HepG2 (cell line): ENCODE data around the gene TEX19. TPM values are rescaled to one million over a fixed set of nuclear protein-coding genes. Genes with fewer than 3 reads are reported as not detected.

Experiments used
- ATAC-seq: fragments of 200-7000 bp; cut with Tn5 transposase; 3 replicates; pipeline ENCODE4 v1.9.1; 2020; ENCODE audit warnings: mild to moderate bottlenecking, moderate library complexity
- BruUV-seq: library from RNA; stranded (reverse); fragments of 400-500 nt; replicated peaks from 2 replicates; lab custom pipeline; 2021; lab: Mats Ljungman, UMichigan
- CTCF ChIA-PET: fragments of 300-600 bp; formaldehyde crosslinking; extraction: SDS; loops from one replicate; lab custom pipeline; 2021; ENCODE audit warnings: low total read pairs, inconsistent platforms, low intra/inter-chr PET ratio; lab: Yijun Ruan, JAX
- POLR2A ChIA-PET: fragments of 350-600 bp; sonication (Branson Sonifier 250); formaldehyde crosslinking; loops from one replicate; lab custom pipeline; 2020; ENCODE audit warnings: antibody characterized with exemption, inconsistent platforms; lab: Yijun Ruan, JAX
- DNase-seq: peaks from one replicate; pipeline ENCODE4 v3.0.0-alpha.2; 2015; ENCODE audit warnings: low spot score
- FAIRE-seq: peaks from 3 replicates; lab custom pipeline; 2011; peaks lifted over from hg19 to GRCh38; lab: Jason Lieb, UNC
- H2AFZ ChIP-seq: one replicate; pipeline ENCODE4 v1.6.1; 2011; ENCODE audit warnings: low read length, inconsistent platforms
- H3K27ac ChIP-seq: fragments of 300-600 bp; 3 replicates; pipeline ENCODE4 v1.8.0; 2011; ENCODE audit warnings: mixed run types, mild to moderate bottlenecking, mixed read lengths, low read length, inconsistent platforms; ENCODE audit not compliant: insufficient read depth; ENCODE audit errors: extremely low read length
- H3K27me3 ChIP-seq, 2 experiments: fragments of 200-600 bp in 1 of 2; 2 replicates in 1 of 2; 3 replicates in 1 of 2; pipeline versions ENCODE4 v1.6.0 to v1.8.0; 2011; ENCODE audit warnings: low read length in 2 of 2, mild to moderate bottlenecking in 2 of 2, moderate library complexity in 2 of 2, inconsistent platforms in 1 of 2; ENCODE audit not compliant: insufficient read depth in 2 of 2, control insufficient read depth in 1 of 2
- H3K36me3 ChIP-seq, 2 experiments: fragments of 200-600 bp in 1 of 2; replicated peaks in 1 of 2; 2 replicates in 1 of 2; 3 replicates in 1 of 2; pipeline versions ENCODE4 v1.5.1 to v1.8.0; 2011; ENCODE audit warnings: low read length in 2 of 2, inconsistent platforms in 1 of 2; ENCODE audit not compliant: insufficient read depth in 2 of 2, control insufficient read depth in 1 of 2
- H3K4me1 ChIP-seq: 2 replicates; pipeline ENCODE4 v1.5.1; 2012; ENCODE audit warnings: low read length, inconsistent platforms; ENCODE audit not compliant: insufficient read depth
- H3K4me2 ChIP-seq: 2 replicates; pipeline ENCODE4 v1.6.0; 2011; ENCODE audit warnings: low read depth, low read length, inconsistent platforms
- H3K4me3 ChIP-seq, 3 experiments: fragments of 200-600 bp in 1 of 3; sonication (generic), shearing (Covaris generic) in 1 of 3; replicated peaks in 1 of 3; 2 replicates each; pipeline ENCODE4 v1.5.1; 2011 to 2016; ENCODE audit warnings: low read length in 3 of 3, inconsistent platforms in 2 of 3, low read depth in 2 of 3, mild to moderate bottlenecking in 2 of 3, control low read depth in 1 of 3, mixed read lengths in 1 of 3; ENCODE audit not compliant: insufficient read depth in 1 of 3
- H3K79me2 ChIP-seq: one replicate; pipeline ENCODE4 v1.6.1; 2011; ENCODE audit warnings: low read length, inconsistent platforms; ENCODE audit not compliant: insufficient read depth
- H3K9ac ChIP-seq: 2 replicates; pipeline ENCODE4 v1.6.0; 2011; ENCODE audit warnings: mild to moderate bottlenecking, low read depth, low read length, inconsistent platforms; ENCODE audit not compliant: insufficient read depth
- H3K9me3 ChIP-seq: 2 replicates; pipeline ENCODE4 v1.5.1; 2012; ENCODE audit warnings: mild to moderate bottlenecking, low read length
- H4K20me1 ChIP-seq: 2 replicates; pipeline ENCODE4 v1.6.0; 2011; ENCODE audit warnings: inconsistent platforms, mild to moderate bottlenecking, low read length, moderate library complexity; ENCODE audit not compliant: insufficient read depth
- CHCHD3 ChIP-seq: sonication (generic); formaldehyde crosslinking; IDR thresholded peaks from 2 replicates; pipeline ENCODE4 v1.8.0; 2022; ENCODE audit warnings: mild to moderate bottlenecking, missing genetic modification reagents, moderate library complexity
- ELF4 ChIP-seq: sonication (generic); formaldehyde crosslinking; IDR thresholded peaks from 2 replicates; pipeline ENCODE4 v1.5.0; 2020; ENCODE audit warnings: missing genetic modification reagents, mild to moderate bottlenecking, moderate library complexity, borderline replicate concordance
- EP300 ChIP-seq, 3 experiments: sonication (generic) in 1 of 3; formaldehyde crosslinking in 1 of 3; IDR thresholded peaks; 2 replicates each; pipeline versions ENCODE4 v1.5.1 to v1.6.1; 2011 to 2020; ENCODE audit warnings: low read depth in 2 of 3, low read length in 2 of 3, borderline replicate concordance in 1 of 3, improper control_type of control experiment in 1 of 3, mild to moderate bottlenecking in 1 of 3, missing genetic modification reagents in 1 of 3, moderate library complexity in 1 of 3
- GTF2F1 ChIP-seq: fragments of 150-350 bp; IDR thresholded peaks from 2 replicates; pipeline ENCODE4 v1.6.1; 2014; ENCODE audit warnings: low read length
- HNRNPK ChIP-seq: fragments of 200-400 bp; formaldehyde crosslinking; IDR thresholded peaks from 2 replicates; pipeline ENCODE4 v1.6.1; 2018; ENCODE audit warnings: low read length, low read depth, moderate library complexity, mild to moderate bottlenecking; ENCODE audit not compliant: poor library complexity, severe bottlenecking
- HOXA3 ChIP-seq: sonication (generic); formaldehyde crosslinking; IDR thresholded peaks from 2 replicates; pipeline ENCODE4 v1.5.0; 2020; ENCODE audit warnings: missing genetic modification reagents
- MED8 ChIP-seq: sonication (generic); formaldehyde crosslinking; IDR thresholded peaks from 2 replicates; pipeline ENCODE4 v1.8.1; 2023; ENCODE audit warnings: mild to moderate bottlenecking, missing genetic modification reagents; ENCODE audit not compliant: insufficient replicate concordance
- RXRA ChIP-seq: sonication (generic); formaldehyde crosslinking; IDR thresholded peaks from 2 replicates; pipeline ENCODE4 v1.5.1; 2020; ENCODE audit warnings: missing genetic modification reagents
- ZNF512B ChIP-seq: sonication (generic); formaldehyde crosslinking; IDR thresholded peaks from 2 replicates; pipeline ENCODE4 v1.5.1; 2020; ENCODE audit warnings: missing genetic modification reagents, mild to moderate bottlenecking, borderline replicate concordance
- WGBS: methylation state at CpG from one replicate; pipeline ENCODE4 v1.1.6; 2017; ENCODE audit warnings: low lambda C conversion rate; 5-methylcytosine and 5-hydroxymethylcytosine counted together
- in situ Hi-C: cut with HindIII; loops from 2 replicates; pipeline ENCODE4 v1.10.0; 2017; ENCODE audit warnings: low pct_unique_long_range_greater_than_20kb; ENCODE audit not compliant: extremely low pct_ligation_motif_present
- intact Hi-C: fragments of 100-400 bp; cut with micrococcal nuclease; formaldehyde crosslinking; loops from one replicate; pipeline ENCODE4 v1.10.0; 2022; ENCODE audit not compliant: unreplicated experiment
- polyA plus RNA-seq, 8 experiments: library from polyadenylated mRNA; depleted of rRNA in 3 of 8; stranded (reverse) in 7 of 8; unstranded in 1 of 8; fragments of >200 nt; fragmentation: Illumina TruSeq in 4 of 8; extraction: Trizol in 4 of 8; gene quantifications; 2 replicates each; pipeline versions ENCODE4 v1.2.1 to v1.2.3, GENCODE V29; 2011 to 2016; ENCODE audit warnings: low read depth in 4 of 8, missing spikeins in 1 of 8, mixed read lengths in 1 of 8; ENCODE audit not compliant: insufficient read depth in 1 of 8
- total RNA-seq, 5 experiments: library from RNA; depleted of rRNA; stranded (reverse); fragments of >200 nt; fragmentation: Illumina TruSeq; extraction: Trizol; gene quantifications; 2 replicates each; pipeline ENCODE4 v1.2.3, GENCODE V29; 2016; ENCODE audit warnings: low read depth in 1 of 5

TEX19 gene
- total and polyA plus RNA-seq, 2 of the 13 experiments (the other 11 are each of a cell fraction or from before 2014, with no cell fraction given): 1.3 to 6.0 TPM

GRCh38 chr17:82370471-82371332, 11.7 kb downstream of the TEX19 start (continued):
- peak; percentile 41 for TF ChIP-seq MED8 (CRISPR knock-in tag)

- no peaks in the 10 kb centered on the region for H3K27me3 ChIP-seq
- POLR2A ChIA-PET: interaction anchor here (1.0 to 2.0 kb wide), 7 partner anchors 11 to 130 kb away, joined by 3 to 10 read pairs (median 3); no protein-coding TSS in a partner anchor
- WGBS: 91% methylated on average over 84 of the region's 109 CpGs
- H3K4me3 ChIP-seq: peak within 1 kb of the TSS in 2 of 3 experiments; percentile 39 to 59; a peak in 3 of 6 replicates
- intact Hi-C loops (no loop called here), in situ Hi-C loops (no loop called here)
- no peak for DNase-seq
- FAIRE-seq: no peak
- H4K20me1 ChIP-seq: no peaks in the 10 kb centered on the region
- no peak for TF ChIP-seq EP300 (IDR thresholded peaks at IDR 0.05; ENCODE audit: low read depth in 2 of 2, low read length in 2 of 2)
- TF ChIP-seq EP300 (CRISPR knock-in tag; IDR thresholded peaks at IDR 0.05; ENCODE audit: borderline replicate concordance): no peak
- TF ChIP-seq CHCHD3 (CRISPR knock-in tag): no peak
- no peak for TF ChIP-seq ZNF512B (CRISPR knock-in tag)
- TF ChIP-seq HNRNPK: peak; percentile 24
- 0 out of 2 replicates have a peak, but pooled peaks have one; percentile 5 for TF ChIP-seq RXRA (CRISPR knock-in tag)
- TF ChIP-seq ELF4 (CRISPR knock-in tag): no peak
- no peak for TF ChIP-seq GTF2F1
- 0 out of 2 replicates have a peak, but pooled peaks have one; percentile 2 for TF ChIP-seq HOXA3 (CRISPR knock-in tag)
- H3K27ac ChIP-seq: peak within 1 kb of the TSS; percentile 47
- CTCF ChIA-PET: no interaction called here
- no peak within 1 kb of the TSS for H2AFZ ChIP-seq
- peak within 1 kb of the TSS; percentile 72 for H3K4me2 ChIP-seq
- H3K36me3 ChIP-seq: no peaks in the 10 kb centered on the region
- ATAC-seq: no peak
- BruUV-seq: no TSS peak
- no peaks in the 10 kb centered on the region for H3K9me3 ChIP-seq
- H3K9ac ChIP-seq: peak within 1 kb of the TSS; percentile 16; the same call in 1 of the 2 replicates
- peaks cover 73% of the 10 kb centered on the region for H3K4me1 ChIP-seq
- no peaks in the 10 kb centered on the region for H3K79me2 ChIP-seq
These were observed 12.5 kb downstream of the TEX19 start, which contains the start of gene UTS2R for GRCh38 chr17:82371333-82372248. TSS of gene UTS2R (plus strand) at chr17:82371765. CDS start at chr17:82374325, 2,560 bp downstream.
